Mesothelial cell of epicardium (in vitro differentiated cells): ENCODE data around the gene SELENOH. TPM values are rescaled to one million over a fixed set of nuclear protein-coding genes. Genes with fewer than 3 reads are reported as not detected.
"Not testable (repeated sequence)": the region's sequence is repeated elsewhere in the genome, so short reads cannot be mapped to it uniquely, and the experiment has no call there.

ENCODE experiments used
- DNase-seq, 2 experiments: peaks; one replicate each; pipeline ENCODE4 v3.0.0; 2021; ENCODE audit warnings: low spot score in 2 of 2; ENCODE audit not compliant: unreplicated experiment in 2 of 2
- H3K27ac Mint-ChIP-seq: 2 replicates; pipeline ENCODE4 v1.8.0; 2021; ENCODE audit warnings: mixed read lengths
- H3K27me3 Mint-ChIP-seq: 2 replicates; pipeline ENCODE4 v1.8.0; 2021; ENCODE audit warnings: low read depth, mixed read lengths
- H3K36me3 Mint-ChIP-seq: 2 replicates; pipeline ENCODE4 v1.8.0; 2021; ENCODE audit warnings: mixed read lengths
- H3K4me1 Mint-ChIP-seq: 2 replicates; pipeline ENCODE4 v1.8.0; 2021; ENCODE audit warnings: mixed read lengths
- H3K4me3 Mint-ChIP-seq: 2 replicates; pipeline ENCODE4 v1.8.0; 2021; ENCODE audit warnings: mild to moderate bottlenecking, moderate library complexity, mixed read lengths
- H3K9me3 Mint-ChIP-seq: 2 replicates; pipeline ENCODE4 v1.8.0; 2021; ENCODE audit warnings: mixed read lengths
- CTCF ChIP-seq: fragments of 200-600 bp; sonication (generic); IDR thresholded peaks from one replicate; pipeline ENCODE4 v1.5.0; 2021; ENCODE audit warnings: antibody characterized with exemption; ENCODE audit not compliant: unreplicated experiment
- total RNA-seq: library from RNA; stranded (reverse); gene quantifications from 3 replicates; pipeline ENCODE4 v1.2.1, GENCODE V29; 2021

SELENOH gene
- total RNA-seq, 1 donor from 2014 or later: 152 TPM

GRCh38 chr11:57713835-57714234 lies 27.5 kb upstream of the SELENOH start:
- Mint-ChIP-seq H3K4me3 (peak overlapping the region; percentile 98), H3K27ac (peak overlapping the region; percentile 97), H3K4me1 (peaks cover 27% of the 10 kb centered on the region), H3K36me3 (peaks cover 14% of the 10 kb centered on the region), H3K27me3 (no peaks in the 10 kb centered on the region), H3K9me3 (peaks cover 4% of the 10 kb centered on the region)
- DNase-seq: no peak
- TF ChIP-seq CTCF: no peak

- Mint-ChIP-seq H3K4me1 (peaks cover 15% of the 10 kb centered on the region), H3K36me3 (peaks cover 15% of the 10 kb centered on the region)
- H3K27me3 Mint-ChIP-seq, H3K27ac Mint-ChIP-seq, H3K9me3 Mint-ChIP-seq, H3K4me3 Mint-ChIP-seq, DNase-seq: not testable (repeated sequence)
These were observed 24.6 kb upstream of the SELENOH start for GRCh38 chr11:57716726-57717125.

- peak overlapping the region; percentile 45 for H3K27ac Mint-ChIP-seq
- no peaks in the 10 kb centered on the region for H3K4me1 Mint-ChIP-seq
- no peaks in the 10 kb centered on the region for H3K27me3 Mint-ChIP-seq
- no peak overlapping the region for H3K4me3 Mint-ChIP-seq
- DNase-seq: no peak
- no peak for TF ChIP-seq CTCF
- H3K9me3 Mint-ChIP-seq: no peaks in the 10 kb centered on the region
- H3K36me3 Mint-ChIP-seq: no peaks in the 10 kb centered on the region
These were observed 14.1 kb upstream of the SELENOH start for GRCh38 chr11:57727185-57727584.

- H3K4me1 Mint-ChIP-seq: no peaks in the 10 kb centered on the region
- H3K27me3 Mint-ChIP-seq: no peaks in the 10 kb centered on the region
- TF ChIP-seq CTCF: no peak
- no peak overlapping the region for H3K27ac Mint-ChIP-seq
- no peaks in the 10 kb centered on the region for H3K9me3 Mint-ChIP-seq
- no peak for DNase-seq
- no peak overlapping the region for H3K4me3 Mint-ChIP-seq
- no peaks in the 10 kb centered on the region for H3K36me3 Mint-ChIP-seq
These were observed 12.5 kb upstream of the SELENOH start for GRCh38 chr11:57728829-57729228.

- TF ChIP-seq CTCF: no peak
- Mint-ChIP-seq H3K9me3 (no peaks in the 10 kb centered on the region), H3K4me1 (no peaks in the 10 kb centered on the region), H3K27ac (no peak overlapping the region), H3K27me3 (no peaks in the 10 kb centered on the region), H3K36me3 (no peaks in the 10 kb centered on the region), H3K4me3 (no peak overlapping the region)
- no peak for DNase-seq
These were observed 11.8 kb upstream of the SELENOH start for GRCh38 chr11:57729479-57729878.

- TF ChIP-seq CTCF: no peak
- DNase-seq: no peak
- H3K4me1 Mint-ChIP-seq: no peaks in the 10 kb centered on the region
- H3K27ac Mint-ChIP-seq: no peak overlapping the region
- H3K36me3 Mint-ChIP-seq: peaks cover 6% of the 10 kb centered on the region
- no peak overlapping the region for H3K4me3 Mint-ChIP-seq
- no peaks in the 10 kb centered on the region for H3K9me3 Mint-ChIP-seq
- H3K27me3 Mint-ChIP-seq: no peaks in the 10 kb centered on the region
These were observed 8.6 kb upstream of the SELENOH start for GRCh38 chr11:57732661-57733060.
